HG03342 (cell line): ENCODE results near the gene EIF2S2.
A peak's percentile ranks its signal among the peaks of the same experiment; 100 is the strongest.

Experiments used
- ATAC-seq: cut with Tn5 transposase; IDR thresholded peaks from one replicate; pipeline ENCODE4 v1.9.1; 2021; ENCODE audit warnings: mild to moderate bottlenecking, moderate library complexity; ENCODE audit not compliant: unreplicated experiment

Gene EIF2S2

GRCh38 chr20:34122274-34122980, 10.4 kb upstream of the EIF2S2 start:
- no peak for ATAC-seq

GRCh38 chr20:34120213-34120612, 8.2 kb upstream of the EIF2S2 start:
- no peak for ATAC-seq

GRCh38 chr20:34115232-34115631, 3.2 kb upstream of the EIF2S2 start:
- ATAC-seq: no peak

GRCh38 chr20:34114809-34115208, 2.8 kb upstream of the EIF2S2 start:
- no peak for ATAC-seq

GRCh38 chr20:34112600-34113101, 608 bp upstream of the EIF2S2 start:
- ATAC-seq: peak; percentile 5

- ATAC-seq: peak; percentile 2
These were observed 1.1 kb downstream of the EIF2S2 start for GRCh38 chr20:34110745-34111641.

- no peak for ATAC-seq
These were observed 1.9 kb downstream of the EIF2S2 start for GRCh38 chr20:34110025-34110744.

- ATAC-seq: no peak
These were observed 2.6 kb downstream of the EIF2S2 start for GRCh38 chr20:34109442-34109841.

GRCh38 chr20:34108616-34109174, 3.3 kb downstream of the EIF2S2 start:
- ATAC-seq: no peak

GRCh38 chr20:34105978-34106675, 5.9 kb downstream of the EIF2S2 start:
- ATAC-seq: no peak

- no peak for ATAC-seq
These were observed 8.0 kb downstream of the EIF2S2 start for GRCh38 chr20:34104059-34104458.

- no peak for ATAC-seq
These were observed 9.7 kb downstream of the EIF2S2 start for GRCh38 chr20:34102342-34102741.

- ATAC-seq: no peak
These were observed 11.5 kb downstream of the EIF2S2 start for GRCh38 chr20:34100576-34100975.

- ATAC-seq: no peak
These were observed 12.4 kb downstream of the EIF2S2 start for GRCh38 chr20:34099675-34100074.

GRCh38 chr20:34098570-34098969, 13.5 kb downstream of the EIF2S2 start:
- no peak for ATAC-seq

- ATAC-seq: no peak
These were observed 15.2 kb downstream of the EIF2S2 start for GRCh38 chr20:34096699-34097444.

GRCh38 chr20:34095825-34096224, 16.2 kb downstream of the EIF2S2 start:
- no peak for ATAC-seq

GRCh38 chr20:34093895-34094294, 18.1 kb downstream of the EIF2S2 start:
- no peak for ATAC-seq

- no peak for ATAC-seq
These were observed 20.3 kb downstream of the EIF2S2 start for GRCh38 chr20:34091637-34092200.
